ENCODE measurements around the gene B3GAT1. TPM values are rescaled to one million over a fixed set of nuclear protein-coding genes. Genes with fewer than 3 reads are reported as not detected.

The B3GAT1 gene
- total and polyA plus RNA-seq, 2 of the 13 experiments (the other 11 are each of a cell fraction or from before 2014, with no cell fraction given): not detected

DNA sequence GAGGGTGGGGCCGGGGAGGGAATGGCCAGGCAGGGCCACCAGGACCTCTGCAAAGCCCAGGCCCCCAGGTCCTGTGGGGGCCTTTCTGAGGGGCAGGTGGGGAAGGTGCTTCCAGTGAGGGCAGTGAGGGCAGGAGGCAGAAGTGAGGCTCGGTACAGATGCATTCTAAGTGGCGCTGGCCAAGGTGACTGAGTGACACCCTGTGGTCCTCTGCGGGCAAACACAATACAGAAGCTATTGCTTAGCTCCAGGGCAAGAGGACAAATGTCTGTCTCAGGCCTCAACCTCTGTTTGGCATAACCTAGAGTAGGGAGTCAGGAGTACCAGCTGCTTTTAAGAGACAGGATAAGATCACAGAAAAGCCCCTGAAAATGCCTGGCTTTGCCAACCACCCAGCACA lies 31.3 kb downstream of the B3GAT1 start:
- 4% methylated on average over 4 of the region's 4 CpGs for WGBS (ENCODE audit: low lambda C conversion rate)
- Histone ChIP-seq H3K36me3 (replicated peaks in 1 of 2; ENCODE audit: control insufficient read depth in 1 of 2, insufficient read depth in 2 of 2, low read length in 2 of 2) (no peaks in the 10 kb centered on the region), H3K79me2 (ENCODE audit: insufficient read depth, low read length) (no peaks in the 10 kb centered on the region), H3K27ac (ENCODE audit: extremely low read length, insufficient read depth, low read length) (no peak overlapping the region), H3K9me3 (ENCODE audit: low read length) (no peaks in the 10 kb centered on the region), H3K4me1 (ENCODE audit: insufficient read depth, low read length) (no peaks in the 10 kb centered on the region), H2AFZ (ENCODE audit: low read length) (no peak overlapping the region), H3K4me2 (ENCODE audit: low read depth, low read length) (no peak overlapping the region), H4K20me1 (ENCODE audit: insufficient read depth, low read length) (no peaks in the 10 kb centered on the region), H3K4me3 (replicated peaks in 1 of 3; ENCODE audit: insufficient read depth in 1 of 3, low read depth in 2 of 3, low read length in 3 of 3) (no peak overlapping the region), H3K27me3 (ENCODE audit: control insufficient read depth in 1 of 2, insufficient read depth in 2 of 2, low read length in 2 of 2) (peaks cover 4 to 34% of the 10 kb centered on the region in 2 experiments; a peak in 4 of 5 replicates), H3K9ac (ENCODE audit: insufficient read depth, low read depth, low read length) (no peak overlapping the region)
- no peak for FAIRE-seq
- ChIA-PET CTCF (ENCODE audit: low intra/inter-chr PET ratio, low total read pairs) (no interaction called here), POLR2A (no interaction called here)
- intact Hi-C loops (cut with micrococcal nuclease; ENCODE audit: unreplicated experiment) (no loop called here), in situ Hi-C loops (cut with HindIII; ENCODE audit: extremely low pct_ligation_motif_present, low pct_unique_long_range_greater_than_20kb) (no loop called here)
- no peak for DNase-seq (ENCODE audit: low spot score)
- peak; percentile 49 for ATAC-seq
- no TSS peak for BruUV-seq (replicated peaks)
- TF ChIP-seq CTCF (CRISPR knock-in tag; IDR thresholded peaks at IDR 0.05) (peak; percentile 35; the same call in 1 of the 2 replicates), TGIF2 (CRISPR knock-in tag; IDR thresholded peaks at IDR 0.05) (no peak), MZF1 (CRISPR knock-in tag; IDR thresholded peaks at IDR 0.05; ENCODE audit: borderline replicate concordance) (no peak), FUBP1 (CRISPR knock-in tag; IDR thresholded peaks at IDR 0.05; ENCODE audit: borderline replicate concordance) (no peak)

GRCh38 chr11:134380229-134380628 lies 31.8 kb downstream of the B3GAT1 start:
- in situ Hi-C loops (cut with HindIII; ENCODE audit: extremely low pct_ligation_motif_present, low pct_unique_long_range_greater_than_20kb) (no loop called here), intact Hi-C loops (cut with micrococcal nuclease; ENCODE audit: unreplicated experiment) (no loop called here)
- no TSS peak for BruUV-seq (replicated peaks)
- no peaks in the 10 kb centered on the region for H3K4me1 ChIP-seq (ENCODE audit: insufficient read depth, low read length)
- H3K9ac ChIP-seq (ENCODE audit: insufficient read depth, low read depth, low read length): no peak overlapping the region
- POLR2A ChIA-PET: no interaction called here
- peaks cover 4 to 30% of the 10 kb centered on the region in 2 experiments; a peak in 4 of 5 replicates for H3K27me3 ChIP-seq (ENCODE audit: control insufficient read depth in 1 of 2, insufficient read depth in 2 of 2, low read length in 2 of 2)
- FAIRE-seq (no peak), DNase-seq (ENCODE audit: low spot score) (no peak), ATAC-seq (no peak)
- H3K27ac ChIP-seq (ENCODE audit: extremely low read length, insufficient read depth, low read length): no peak overlapping the region
- no peak for TF ChIP-seq MAFG (CRISPR knock-in tag; IDR thresholded peaks at IDR 0.05)
- no peak for TF ChIP-seq HNRNPLL (IDR thresholded peaks at IDR 0.05; ENCODE audit: low read depth, low read length, poor library complexity, severe bottlenecking)
- no peak for TF ChIP-seq GLI4 (CRISPR knock-in tag; IDR thresholded peaks at IDR 0.05; ENCODE audit: borderline replicate concordance)
- TF ChIP-seq HNRNPL (IDR thresholded peaks at IDR 0.05; ENCODE audit: low read depth, low read length): no peak
- no peak for TF ChIP-seq PHF20 (CRISPR knock-in tag; IDR thresholded peaks at IDR 0.05)
- no peak for TF ChIP-seq ZSCAN22 (CRISPR knock-in tag; IDR thresholded peaks at IDR 0.05)
- no peak for TF ChIP-seq XRCC5 (optimal IDR thresholded peaks at IDR 0.05; ENCODE audit: low read length)
- TF ChIP-seq ARNT (IDR thresholded peaks at IDR 0.05): no peak
- TF ChIP-seq ARID2 (CRISPR knock-in tag; IDR thresholded peaks at IDR 0.05; ENCODE audit: borderline replicate concordance): no peak
- TF ChIP-seq ZBTB14 (CRISPR knock-in tag; IDR thresholded peaks at IDR 0.05): no peak
- no peak for TF ChIP-seq XBP1 (CRISPR knock-in tag; IDR thresholded peaks at IDR 0.05)
- no peak for TF ChIP-seq PITX1 (CRISPR knock-in tag; IDR thresholded peaks at IDR 0.05)
- no peak overlapping the region for H2AFZ ChIP-seq (ENCODE audit: low read length)
- H3K9me3 ChIP-seq (ENCODE audit: low read length): no peaks in the 10 kb centered on the region
- H4K20me1 ChIP-seq (ENCODE audit: insufficient read depth, low read length): no peaks in the 10 kb centered on the region
- H3K36me3 ChIP-seq (replicated peaks in 1 of 2; ENCODE audit: control insufficient read depth in 1 of 2, insufficient read depth in 2 of 2, low read length in 2 of 2): no peaks in the 10 kb centered on the region
- H3K4me2 ChIP-seq (ENCODE audit: low read depth, low read length): no peak overlapping the region
- H3K4me3 ChIP-seq (replicated peaks in 1 of 3; ENCODE audit: insufficient read depth in 1 of 3, low read depth in 2 of 3, low read length in 3 of 3): no peak overlapping the region
- CTCF ChIA-PET (ENCODE audit: low intra/inter-chr PET ratio, low total read pairs): no interaction called here
- H3K79me2 ChIP-seq (ENCODE audit: insufficient read depth, low read length): no peaks in the 10 kb centered on the region
- 20% methylated on average over 1 of the region's 12 CpGs for WGBS (ENCODE audit: low lambda C conversion rate)
